Loucy (cell line): Measurements from ENCODE around the gene SUFU.

Experiments
- EZH2phosphoT487 ChIP-seq: fragments of 200-600 bp; IDR thresholded peaks from 2 replicates; pipeline ENCODE4 v1.6.1; 2018; ENCODE audit warnings: antibody characterized with exemption, mild to moderate bottlenecking, moderate library complexity, borderline replicate concordance
- TF ChIP-seq, protein P1 (sequence below): fragments of 200-600 bp; sonication (generic); conservative IDR thresholded peaks from 2 replicates; pipeline ENCODE4 v1.5.1; 2014; ENCODE audit warnings: mild to moderate bottlenecking, antibody characterized with exemption, low read length

DNA sequence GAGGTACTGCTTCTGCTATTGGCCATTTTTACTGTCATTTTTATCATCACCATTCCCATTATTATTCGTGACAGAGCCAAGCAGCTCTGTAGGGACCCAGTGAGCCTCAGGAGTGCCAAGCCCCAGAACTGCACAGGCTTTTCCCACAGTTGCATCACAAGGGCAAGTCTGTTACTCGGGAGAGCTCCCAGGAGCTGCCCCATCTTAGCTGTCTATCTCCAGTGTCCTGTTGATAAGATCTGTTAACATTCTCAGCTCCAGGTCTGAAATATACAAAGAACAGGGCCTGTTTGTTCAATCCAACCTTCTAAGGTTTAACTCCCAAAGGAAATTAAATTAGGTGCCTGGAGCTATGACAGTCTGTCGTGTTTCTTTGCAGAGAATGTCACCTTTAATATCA, 120.3 kb downstream of the SUFU start:
- TF ChIP-seq EZH2phosphoT487: no peak
- TF ChIP-seq, protein P1, sequence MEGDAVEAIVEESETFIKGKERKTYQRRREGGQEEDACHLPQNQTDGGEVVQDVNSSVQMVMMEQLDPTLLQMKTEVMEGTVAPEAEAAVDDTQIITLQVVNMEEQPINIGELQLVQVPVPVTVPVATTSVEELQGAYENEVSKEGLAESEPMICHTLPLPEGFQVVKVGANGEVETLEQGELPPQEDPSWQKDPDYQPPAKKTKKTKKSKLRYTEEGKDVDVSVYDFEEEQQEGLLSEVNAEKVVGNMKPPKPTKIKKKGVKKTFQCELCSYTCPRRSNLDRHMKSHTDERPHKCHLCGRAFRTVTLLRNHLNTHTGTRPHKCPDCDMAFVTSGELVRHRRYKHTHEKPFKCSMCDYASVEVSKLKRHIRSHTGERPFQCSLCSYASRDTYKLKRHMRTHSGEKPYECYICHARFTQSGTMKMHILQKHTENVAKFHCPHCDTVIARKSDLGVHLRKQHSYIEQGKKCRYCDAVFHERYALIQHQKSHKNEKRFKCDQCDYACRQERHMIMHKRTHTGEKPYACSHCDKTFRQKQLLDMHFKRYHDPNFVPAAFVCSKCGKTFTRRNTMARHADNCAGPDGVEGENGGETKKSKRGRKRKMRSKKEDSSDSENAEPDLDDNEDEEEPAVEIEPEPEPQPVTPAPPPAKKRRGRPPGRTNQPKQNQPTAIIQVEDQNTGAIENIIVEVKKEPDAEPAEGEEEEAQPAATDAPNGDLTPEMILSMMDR: no peak
